Measurements from ENCODE around the gene TMEM143. TPM values are rescaled to one million over a fixed set of nuclear protein-coding genes. Genes with fewer than 3 reads are reported as not detected.

The TMEM143 gene
- total and polyA plus RNA-seq, 2 of the 8 experiments (the other 6 are each of a cell fraction or from before 2014, with no cell fraction given) = 14.2 to 19.1 TPM

- TF ChIP-seq CEBPB (IDR thresholded peaks at IDR 0.05; ENCODE audit: low read depth, low read length) (no peak), CBX8 (IDR thresholded peaks at IDR 0.05; ENCODE audit: borderline replicate concordance, low read depth, low read length) (no peak), RBBP5 (IDR thresholded peaks at IDR 0.05; ENCODE audit: borderline replicate concordance, low read depth, low read length) (no peak), CHD7 (IDR thresholded peaks at IDR 0.05; ENCODE audit: insufficient replicate concordance, low read length) (no peak), JUND (IDR thresholded peaks at IDR 0.05; ENCODE audit: low read length) (no peak), SUZ12 (IDR thresholded peaks at IDR 0.05; ENCODE audit: low read length) (no peak), SP4 (IDR thresholded peaks at IDR 0.05; ENCODE audit: low read length) (no peak), HDAC6 (IDR thresholded peaks at IDR 0.05; ENCODE audit: low read depth, low read length) (no peak)
These were observed 33.7 kb upstream of the TMEM143 start (continued) for GRCh38 chr19:48397263-48398101.
